Suppressor macrophage treated with lipopolysaccharide for 1 hour (primary cell): Measurements from ENCODE around the gene CAPZB.

Experiments used
- DNase-seq, 3 donors: peaks; one replicate each; pipeline ENCODE4 v3.0.0-alpha.2; 2020 to 2022

Gene CAPZB

GRCh38 chr1:19404748-19405147 is 80.6 kb downstream of the CAPZB start:
- no peak for DNase-seq

DNA sequence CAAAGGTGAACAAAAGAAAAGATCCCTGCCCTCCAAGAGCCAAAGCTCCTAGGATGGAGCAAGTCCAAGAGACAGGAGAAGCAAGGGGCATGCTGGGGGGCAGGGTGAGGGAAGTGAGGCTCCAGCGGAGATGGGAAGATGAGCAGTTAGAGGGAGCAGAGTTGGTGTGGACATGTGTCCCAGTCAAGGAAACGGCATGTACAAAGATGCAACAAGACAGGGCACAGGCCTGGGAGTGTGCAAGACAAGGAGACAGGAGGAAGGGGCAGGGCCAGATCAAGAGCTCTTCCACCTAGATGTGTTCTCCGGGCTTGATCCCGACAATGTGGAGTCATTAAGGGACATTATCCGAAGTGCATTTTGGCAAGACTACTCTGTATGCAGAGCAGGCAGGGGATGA is 82.1 kb downstream of the CAPZB start:
- DNase-seq = no peak

DNA sequence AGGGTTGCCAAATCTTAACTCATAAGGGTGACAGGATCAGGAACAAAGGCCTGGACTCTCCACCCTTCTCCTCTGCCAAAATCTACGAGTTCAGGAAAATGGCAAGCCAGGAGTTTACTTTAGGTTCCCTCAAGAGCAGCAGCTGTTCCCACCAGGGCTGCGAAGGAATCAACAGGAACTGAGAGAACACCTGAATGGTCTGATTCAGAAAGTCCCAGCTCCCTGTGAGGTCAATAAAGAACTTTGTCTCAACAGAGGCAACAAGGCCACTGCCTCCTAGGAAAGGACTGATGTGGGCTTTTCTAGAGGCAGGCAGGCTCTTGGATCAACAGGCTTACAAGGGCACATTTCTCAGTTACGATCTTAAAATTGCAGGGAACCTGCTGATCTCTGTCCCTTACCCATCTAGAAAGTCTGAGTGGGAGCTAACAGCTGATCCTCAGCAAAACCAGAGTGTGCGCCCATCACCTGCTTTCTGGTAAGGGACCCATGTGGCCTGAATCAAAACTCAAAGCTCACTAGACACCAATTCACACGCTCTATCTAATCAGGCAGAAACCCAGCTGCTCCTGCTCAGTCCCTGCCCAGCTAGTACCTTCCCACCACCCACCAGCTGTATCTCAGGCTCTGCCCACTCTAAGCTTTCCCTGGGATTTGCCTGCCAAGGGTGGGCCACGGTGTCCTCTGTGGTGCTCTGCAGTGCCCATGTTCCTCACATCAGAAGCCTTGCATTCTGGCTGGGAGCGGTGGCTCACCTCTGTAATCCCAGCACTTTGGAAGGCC is 83.1 kb downstream of the CAPZB start:
- DNase-seq = no peak

GRCh38 chr1:19401535-19401889 is 83.8 kb downstream of the CAPZB start:
- DNase-seq = no peak

GRCh38 chr1:19400875-19401534 is 84.3 kb downstream of the CAPZB start:
- no peak for DNase-seq

DNA sequence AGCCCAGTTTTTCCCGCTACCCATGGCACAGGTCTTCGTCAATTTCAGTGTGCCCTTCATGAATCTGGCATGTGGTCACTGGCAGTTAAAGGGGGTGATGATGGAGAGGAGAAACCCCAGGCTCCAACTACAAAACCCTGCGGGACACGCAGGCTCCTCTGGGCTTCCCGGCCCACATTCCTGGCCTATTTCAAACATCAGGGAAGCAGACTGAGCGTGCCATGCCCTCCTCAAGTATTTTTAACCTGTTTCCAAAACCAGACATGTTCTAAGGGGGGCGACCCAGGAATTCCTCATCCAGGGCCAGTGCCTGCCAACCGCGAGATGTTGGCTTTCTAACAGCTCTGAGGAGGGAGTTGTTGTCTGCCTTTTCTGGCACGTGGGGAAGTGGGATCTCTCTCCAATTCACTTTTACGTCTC is 85.1 kb downstream of the CAPZB start:
- DNase-seq = no peak

DNA sequence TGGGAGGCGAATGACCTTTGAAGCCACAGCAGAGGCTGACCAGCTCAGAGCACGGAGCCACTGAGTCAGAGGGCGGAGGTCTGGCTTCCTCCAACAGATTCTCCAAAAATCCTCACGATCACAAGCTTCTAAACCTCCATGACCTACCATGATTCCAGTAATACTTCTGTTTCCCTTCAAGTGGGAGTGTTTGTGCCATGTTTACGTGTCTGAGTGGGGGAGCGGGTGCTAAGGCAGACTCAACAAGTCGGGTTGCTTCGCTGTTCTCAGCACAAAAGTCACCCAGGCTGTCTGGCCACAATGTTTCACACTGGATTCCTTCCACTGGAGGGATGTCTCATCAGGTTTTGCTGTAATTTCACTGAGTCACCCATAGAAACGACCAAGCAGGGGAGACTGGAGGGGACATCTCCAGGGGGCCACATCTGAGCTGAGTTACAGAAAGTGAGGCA is 87.0 kb downstream of the CAPZB start:
- peak; percentile 65 to 91 (median 83) for DNase-seq

DNA sequence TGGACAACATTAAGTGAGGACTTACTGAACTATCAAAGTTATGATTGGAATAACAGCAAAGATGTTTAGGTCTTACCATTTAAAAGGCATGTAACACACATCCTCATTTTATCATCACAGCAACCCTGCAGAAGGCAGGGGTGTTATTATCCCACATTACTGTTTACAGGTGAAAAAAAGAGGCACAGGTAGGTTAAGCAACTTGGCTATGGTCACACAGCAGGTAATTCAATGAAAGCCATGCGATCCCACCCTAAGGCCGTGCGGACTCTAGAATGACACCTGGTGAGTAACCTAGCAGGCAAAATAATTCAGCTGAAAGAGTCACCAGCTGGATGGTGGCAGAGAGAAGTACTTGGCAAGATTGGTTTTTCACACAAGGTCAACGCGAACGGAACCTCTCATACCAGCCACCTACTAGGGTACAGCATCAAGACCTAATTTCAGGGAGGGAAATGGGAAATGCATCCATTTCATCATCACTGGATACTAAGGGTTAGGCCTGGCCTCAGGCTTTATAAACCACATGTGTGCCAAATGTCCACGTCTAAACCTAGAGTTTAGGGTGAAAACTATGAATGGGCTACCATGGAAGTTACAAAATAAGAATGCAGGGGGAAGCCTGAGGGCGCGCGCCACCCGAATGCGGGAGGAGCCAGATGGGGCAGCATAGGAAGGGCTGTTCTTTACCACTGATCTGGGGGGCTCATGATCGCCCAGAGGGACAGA is 88.0 kb downstream of the CAPZB start:
- DNase-seq = peak in 1 of 3 donors; percentile 43

GRCh38 chr1:19396280-19396679 is 89.1 kb downstream of the CAPZB start:
- no peak for DNase-seq

DNA sequence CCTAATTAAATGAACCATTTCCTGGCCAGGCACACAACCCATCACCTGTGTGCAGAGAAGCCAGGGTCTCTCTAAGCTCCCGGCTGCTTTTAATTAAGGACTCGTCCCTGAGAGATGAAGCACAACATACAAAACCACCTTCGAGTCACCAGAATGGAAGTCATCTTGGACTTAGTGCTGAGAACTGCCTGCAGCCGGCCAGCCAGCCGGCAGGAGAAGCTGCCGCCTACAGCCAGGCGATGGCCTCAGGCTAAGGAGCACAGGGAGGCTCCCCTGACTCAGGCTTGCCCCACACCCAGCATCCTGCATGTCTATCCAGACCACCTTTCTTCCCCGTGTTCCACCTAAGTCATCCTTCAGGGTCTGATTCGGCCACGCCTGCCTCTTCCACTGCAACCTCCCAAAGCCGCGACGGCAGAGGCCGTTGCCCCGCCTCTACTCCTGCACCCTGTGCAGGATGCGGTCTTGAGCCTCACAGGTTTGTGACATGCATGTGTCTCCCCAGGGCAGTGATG is 89.6 kb downstream of the CAPZB start:
- no peak for DNase-seq

DNA sequence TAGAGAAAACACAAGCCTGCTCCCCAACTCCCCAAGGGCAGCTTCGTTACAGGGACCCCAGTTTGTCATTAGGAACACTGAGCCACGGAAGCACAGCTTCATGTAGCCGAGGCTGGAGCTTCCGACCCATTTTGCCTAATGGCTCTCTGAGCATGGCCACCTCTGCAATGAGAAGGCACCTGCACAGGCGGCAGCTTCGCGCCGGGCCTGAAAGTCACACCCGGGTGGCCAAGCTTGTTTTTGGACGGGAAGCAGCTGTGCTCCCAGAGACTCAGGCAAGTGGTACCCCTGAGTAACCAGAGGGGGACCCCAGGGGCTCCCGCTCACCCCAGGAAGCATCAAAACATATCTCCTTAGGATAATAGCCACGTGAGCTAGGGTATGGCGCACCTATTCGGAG is 92.3 kb downstream of the CAPZB start:
- no peak for DNase-seq

- DNase-seq = no peak
These were observed 93.1 kb downstream of the CAPZB start for GRCh38 chr1:19392221-19392620.

- no peak for DNase-seq
These were observed 93.8 kb downstream of the CAPZB start for GRCh38 chr1:19391596-19391981.

- peak; percentile 66 to 73 (median 67) for DNase-seq
These were observed 94.3 kb downstream of the CAPZB start for GRCh38 chr1:19390901-19391595.

GRCh38 chr1:19390166-19390850 is 95.0 kb downstream of the CAPZB start:
- DNase-seq = no peak

GRCh38 chr1:19388980-19389379 is 96.4 kb downstream of the CAPZB start:
- no peak for DNase-seq

DNA sequence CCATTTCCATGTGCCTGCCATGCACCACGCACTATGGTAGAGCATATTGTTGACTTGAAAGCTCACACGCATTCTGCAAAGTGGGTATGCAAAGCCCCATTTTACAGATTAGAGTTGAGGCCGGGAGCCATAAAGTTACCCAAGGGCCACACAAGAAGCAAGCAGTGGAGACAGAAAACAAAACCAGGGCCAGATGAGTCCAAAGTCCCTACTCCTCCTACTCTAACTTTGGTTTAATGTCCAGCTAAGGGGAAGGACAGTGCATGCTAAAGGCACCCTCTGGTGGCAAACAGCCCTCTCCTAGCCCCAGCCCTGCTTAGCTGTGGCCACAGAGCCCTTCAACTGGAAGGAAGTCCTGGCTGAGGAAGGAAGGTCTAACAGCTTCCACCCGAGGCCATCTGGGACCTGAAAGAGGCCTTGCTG is 98.3 kb downstream of the CAPZB start:
- no peak for DNase-seq

DNA sequence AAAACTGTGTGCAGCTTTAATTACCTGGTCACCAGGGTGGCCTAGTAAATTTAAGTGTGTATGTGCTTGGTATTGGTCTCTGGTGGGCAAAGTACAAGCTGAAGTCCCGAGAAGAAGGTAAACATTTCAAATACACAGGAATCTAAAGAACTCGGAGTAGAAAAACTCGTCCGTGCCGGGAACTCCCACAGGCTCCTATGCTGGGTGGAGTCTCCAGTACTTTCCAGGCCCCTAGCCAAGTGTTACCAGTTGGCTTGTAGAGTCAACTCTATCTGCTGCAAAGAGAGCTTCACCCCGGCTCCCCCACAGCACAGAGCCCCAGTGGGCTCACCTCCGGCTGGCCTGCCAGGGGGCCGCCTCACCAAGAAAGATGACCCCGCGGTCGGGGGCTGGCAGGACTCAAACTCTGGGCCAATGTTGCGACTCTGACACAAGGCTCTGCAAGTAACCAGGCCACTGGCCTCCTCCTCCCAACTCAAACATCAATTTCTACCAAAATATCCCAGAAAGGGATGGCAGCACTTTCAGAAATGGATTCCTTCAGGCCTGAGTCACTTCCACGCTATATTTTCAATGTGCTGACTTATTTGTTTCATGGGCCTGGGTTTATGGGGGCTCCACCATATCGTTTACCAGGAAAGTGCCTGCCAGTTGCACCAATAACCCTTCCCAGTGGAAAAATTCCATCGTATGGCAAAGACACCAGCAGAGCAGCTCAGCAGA is 99.3 kb downstream of the CAPZB start:
- no peak for DNase-seq

- DNase-seq = no peak
These were observed 100.1 kb downstream of the CAPZB start for GRCh38 chr1:19385221-19385620.

GRCh38 chr1:19384772-19385187 is 100.6 kb downstream of the CAPZB start:
- no peak for DNase-seq

DNA sequence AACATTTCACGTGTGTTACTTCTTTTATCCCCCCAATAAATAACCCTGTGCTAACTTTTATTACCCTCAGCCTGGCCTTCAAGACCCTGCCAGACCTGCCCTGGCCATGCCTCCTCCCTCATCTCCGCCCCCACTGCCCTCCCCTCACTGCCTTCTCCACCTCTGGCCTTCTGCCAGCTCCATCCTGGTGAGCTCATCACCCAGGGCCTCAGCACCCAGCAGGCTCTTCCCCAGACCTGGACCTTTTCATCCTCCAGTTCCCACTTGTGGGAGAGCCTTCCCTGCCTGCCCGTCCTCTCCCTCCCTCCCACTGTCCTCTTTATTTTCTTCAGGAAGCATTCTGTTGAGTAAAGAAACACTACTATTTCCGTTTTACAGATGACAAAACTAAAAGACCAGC is 101.2 kb downstream of the CAPZB start:
- DNase-seq = no peak

GRCh38 chr1:19382222-19382621 is 103.1 kb downstream of the CAPZB start:
- no peak for DNase-seq
